Renal pelvis (tissue), 4 donors: ENCODE results near the gene LDLRAD4. TPM values are rescaled to one million over a fixed set of nuclear protein-coding genes. Genes with fewer than 3 reads are reported as not detected.

Source experiments
- DNase-seq: peaks from one replicate; pipeline ENCODE4 v3.0.0-alpha.2; 2013
- polyA plus RNA-seq, 3 donors: library from polyadenylated mRNA; unstranded; fragments of 120-200 nt; gene quantifications; one replicate each; pipeline ENCODE4 v1.2.1, GENCODE V29; 2013; ENCODE audit not compliant: insufficient read length in 3 of 3

The LDLRAD4 gene
- polyA plus RNA-seq, 3 donors, result 9.0 to 11.3 (median 10.6) TPM

GRCh38 chr18:13547347-13547746 is 328.8 kb downstream of the LDLRAD4 start:
- no peak for DNase-seq

- DNase-seq, result no peak
Observed at GRCh38 chr18:13548106-13548819, 329.7 kb downstream of the LDLRAD4 start.

- no peak for DNase-seq
Observed at GRCh38 chr18:13548966-13549879, 330.7 kb downstream of the LDLRAD4 start.

GRCh38 chr18:13549880-13550232 is 331.3 kb downstream of the LDLRAD4 start:
- no peak for DNase-seq

- no peak for DNase-seq
Observed at GRCh38 chr18:13550418-13551304, 332.1 kb downstream of the LDLRAD4 start.

DNA sequence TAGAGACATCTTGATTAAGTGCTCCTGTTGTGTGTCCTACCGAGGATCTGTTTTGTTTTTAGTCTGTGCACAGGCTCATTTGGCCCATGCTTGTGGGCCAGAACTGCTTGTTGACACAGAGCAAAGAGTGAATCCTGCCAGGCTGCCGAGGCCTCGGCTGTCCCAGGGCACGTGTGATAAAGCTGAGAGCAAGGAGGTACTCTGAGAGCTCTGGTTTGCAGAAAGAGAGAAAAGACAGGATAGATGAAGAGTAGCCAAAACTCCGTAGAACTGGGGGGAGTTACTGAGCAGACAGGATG is 332.7 kb downstream of the LDLRAD4 start:
- no peak for DNase-seq

DNA sequence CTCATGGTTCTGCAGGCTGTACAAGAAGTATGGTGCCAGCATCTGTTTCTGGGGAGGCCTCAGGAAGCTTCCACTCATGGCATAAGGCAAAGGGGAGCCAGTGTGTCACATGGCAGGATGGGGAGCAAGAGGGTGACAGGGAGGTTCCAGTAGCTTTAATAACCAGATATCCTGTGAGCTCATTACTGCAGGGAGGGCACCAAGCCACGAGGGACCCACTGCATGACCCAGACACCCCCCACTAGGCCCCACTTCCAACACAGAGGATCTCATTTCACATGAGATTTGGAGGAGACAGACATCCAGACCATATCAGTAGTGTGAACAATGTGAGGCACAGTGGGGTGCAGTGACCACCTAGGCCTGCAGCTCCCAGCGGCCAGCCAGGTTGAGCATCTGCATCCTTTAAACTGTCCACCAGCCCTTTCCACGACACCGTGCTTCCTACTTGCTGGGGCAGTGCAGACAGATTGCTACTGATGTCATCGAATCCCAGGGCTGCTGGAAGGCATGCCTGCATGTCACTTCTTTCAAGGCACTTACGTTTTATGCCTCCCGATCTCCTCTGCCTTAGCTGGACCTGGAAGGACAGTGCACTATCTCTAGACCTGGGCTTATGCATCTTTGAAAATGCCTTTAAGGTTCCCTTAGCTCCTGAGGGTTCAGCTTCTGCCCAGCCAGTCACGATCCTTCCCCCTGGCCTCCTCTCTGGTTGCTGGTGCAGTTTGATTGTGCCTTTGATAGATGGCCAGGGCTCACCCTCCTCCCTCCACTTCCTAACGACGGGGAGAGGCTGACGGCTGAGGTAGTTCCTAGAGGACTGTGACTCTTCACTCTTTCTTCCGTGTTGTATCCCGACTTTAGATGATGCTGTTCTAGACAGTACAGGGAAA is 333.5 kb downstream of the LDLRAD4 start:
- DNase-seq, result peak; percentile 54

DNA sequence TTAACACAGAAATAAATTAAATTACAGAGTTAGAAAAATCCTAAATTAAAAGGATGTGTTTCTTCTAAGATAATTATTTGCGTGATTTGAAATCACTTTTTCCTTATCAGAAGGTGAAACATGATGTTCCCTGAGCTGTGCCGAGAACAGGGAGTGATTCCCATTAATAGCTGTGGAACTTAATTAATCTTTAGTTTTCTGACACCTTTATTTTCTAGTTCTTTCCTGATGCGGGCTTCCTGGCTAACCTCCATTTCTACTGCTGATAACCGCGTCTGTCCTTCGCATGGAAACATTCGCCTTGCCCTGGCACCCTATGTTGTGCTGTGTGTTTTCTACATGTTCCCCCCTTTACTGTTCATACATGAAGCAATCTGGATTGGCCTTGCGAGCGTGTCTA is 334.9 kb downstream of the LDLRAD4 start:
- no peak for DNase-seq

DNA sequence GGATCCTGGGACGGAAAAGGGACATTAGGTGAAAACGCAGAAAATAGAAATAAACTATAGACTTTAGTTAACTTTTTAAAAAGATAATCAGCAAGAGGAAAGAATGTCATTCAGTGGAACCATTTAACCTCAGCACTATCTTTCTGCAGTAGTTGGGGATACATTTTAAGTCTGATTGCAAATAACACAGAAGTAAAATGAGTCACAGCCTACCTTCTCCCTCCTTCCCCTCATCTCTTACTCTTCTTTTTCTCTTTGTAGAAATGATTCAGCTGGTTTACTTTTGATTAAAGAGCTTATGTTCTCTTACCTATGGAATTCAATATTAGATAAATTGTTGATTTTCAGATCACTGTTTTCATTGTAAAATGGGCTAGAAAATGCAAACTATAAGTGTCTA is 336.6 kb downstream of the LDLRAD4 start:
- no peak for DNase-seq

- DNase-seq, result no peak
Observed at GRCh38 chr18:13555865-13556264, 337.3 kb downstream of the LDLRAD4 start.

GRCh38 chr18:13556502-13556901 is 337.9 kb downstream of the LDLRAD4 start:
- DNase-seq, result peak; percentile 49

DNA sequence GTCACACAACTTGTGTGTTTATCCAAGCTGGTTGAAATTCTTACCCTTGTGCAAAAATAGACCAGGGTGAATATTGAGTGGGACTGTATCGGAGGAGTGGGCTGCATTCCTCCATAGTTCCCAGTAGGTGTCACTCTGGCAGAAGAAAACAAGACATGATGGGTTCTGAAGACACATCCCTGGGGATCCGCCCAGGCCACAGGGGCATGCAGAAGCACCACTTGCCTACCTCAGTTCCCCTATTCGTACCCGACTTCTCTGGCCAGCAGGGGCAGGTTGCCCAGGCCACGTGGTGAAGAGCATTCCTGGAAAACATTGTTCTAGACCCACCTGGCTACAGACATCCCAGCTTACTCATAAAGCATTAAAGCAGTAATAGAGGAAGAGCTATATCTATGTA is 339.6 kb downstream of the LDLRAD4 start:
- DNase-seq, result no peak

- no peak for DNase-seq
Observed at GRCh38 chr18:13558790-13559189, 340.2 kb downstream of the LDLRAD4 start.

DNA sequence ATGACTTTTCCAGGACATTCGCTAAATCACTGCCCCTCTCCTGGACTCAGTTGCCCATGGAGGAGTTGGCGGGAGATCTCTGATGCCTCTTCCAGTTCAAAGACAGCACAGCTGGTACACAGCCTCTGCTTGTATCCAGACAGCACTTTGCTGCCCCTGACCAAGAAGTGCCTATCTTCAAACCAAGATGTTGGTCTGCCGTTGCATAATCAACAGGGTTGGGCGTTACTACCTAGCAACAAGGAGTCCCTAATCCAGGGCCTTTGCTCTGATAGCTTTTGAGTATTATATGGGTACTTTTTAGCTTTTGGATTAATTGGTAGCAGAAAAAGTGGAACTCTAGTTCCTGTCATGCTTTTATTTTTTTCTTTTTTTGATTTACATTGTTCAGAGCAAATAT is 341.2 kb downstream of the LDLRAD4 start:
- DNase-seq, result no peak

GRCh38 chr18:13560306-13560705 is 341.7 kb downstream of the LDLRAD4 start:
- DNase-seq, result no peak

- no peak for DNase-seq
Observed at GRCh38 chr18:13562494-13563029, 344.0 kb downstream of the LDLRAD4 start.

DNA sequence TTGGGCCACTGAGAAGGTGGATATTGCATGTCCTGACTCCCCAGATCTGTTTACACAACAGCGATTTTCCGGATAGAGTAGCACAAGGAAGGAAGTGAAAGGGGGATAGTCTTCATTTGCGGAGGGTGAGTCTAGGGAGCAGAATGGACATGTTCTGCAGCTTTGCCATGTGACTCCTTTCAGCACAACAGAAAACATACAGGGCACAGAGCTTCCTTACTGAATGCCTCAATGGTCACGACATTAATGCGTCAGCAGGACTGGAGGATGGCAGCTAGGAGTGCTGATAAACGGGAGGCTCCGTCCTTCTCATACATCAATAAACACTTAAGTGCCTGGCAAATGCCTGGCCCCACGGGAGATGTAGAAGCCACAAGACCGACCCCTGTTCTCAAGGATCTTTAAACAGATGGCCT is 344.8 kb downstream of the LDLRAD4 start:
- no peak for DNase-seq

DNA sequence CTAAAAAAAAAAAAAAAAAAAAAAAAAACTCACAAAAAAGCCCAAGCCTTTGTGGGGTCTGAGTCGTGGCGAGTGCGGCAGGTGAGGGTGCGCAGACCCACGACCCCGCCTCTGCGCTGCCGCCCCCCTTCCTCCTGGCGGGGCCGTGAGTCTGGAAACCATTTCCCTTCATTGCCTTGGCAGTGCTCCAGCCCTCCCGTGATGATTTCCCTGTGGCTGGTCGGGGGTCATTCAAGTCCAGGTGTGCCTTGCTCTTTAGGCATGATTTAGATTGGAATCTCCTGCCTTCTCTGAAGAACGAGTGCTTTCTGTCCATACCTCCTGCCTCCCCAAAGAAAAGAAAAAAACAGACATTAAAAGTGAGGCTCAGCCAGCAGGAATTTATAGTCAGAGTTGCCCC is 346.0 kb downstream of the LDLRAD4 start:
- no peak for DNase-seq

DNA sequence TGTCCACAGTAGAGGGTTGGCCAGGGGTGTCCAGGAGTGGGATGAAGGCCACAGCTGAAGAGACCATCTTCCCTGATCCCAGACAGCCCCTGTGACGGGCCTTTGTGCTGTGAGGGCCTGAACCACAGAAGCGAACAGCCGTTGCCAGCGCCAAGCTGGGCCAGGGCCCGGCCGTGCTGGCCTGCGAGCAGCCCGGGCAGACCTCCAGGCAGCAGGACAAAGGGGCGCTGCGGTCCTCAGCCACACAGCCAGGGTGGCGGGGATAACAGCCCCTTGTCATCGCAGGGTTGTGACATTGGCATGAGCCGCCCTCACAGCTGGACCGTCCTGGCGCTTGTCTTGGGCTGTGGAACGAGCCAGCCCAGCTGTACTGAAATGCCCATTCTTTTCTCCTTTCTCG is 346.7 kb downstream of the LDLRAD4 start:
- DNase-seq, result no peak

GRCh38 chr18:13566941-13567746 is 348.6 kb downstream of the LDLRAD4 start:
- DNase-seq, result peak; percentile 60
